Smooth muscle cell (in vitro differentiated cells): ENCODE results near the gene LTBP4. TPM values are rescaled to one million over a fixed set of nuclear protein-coding genes. Genes with fewer than 3 reads are reported as not detected.

Source experiments
- DNase-seq: peaks from one replicate; lab custom pipeline; 2025; ENCODE audit not compliant: unreplicated experiment; lab: John Stamatoyannopoulos, UW
- H2AFZ ChIP-seq: fragments of 200-600 bp; sonication (generic); 2 replicates; pipeline ENCODE4 v1.6.0; 2016; ENCODE audit warnings: antibody characterized with exemption, low read depth, mild to moderate bottlenecking
- H3F3A ChIP-seq: fragments of 200-600 bp; sonication (generic); 2 replicates; pipeline ENCODE4 v1.6.0; 2017; ENCODE audit warnings: antibody characterized with exemption, low read depth
- H3K27ac ChIP-seq: fragments of 200-600 bp; sonication (generic); 2 replicates; pipeline ENCODE4 v1.5.1; 2016; ENCODE audit warnings: low read depth, mild to moderate bottlenecking
- H3K27me3 ChIP-seq: fragments of 200-600 bp; sonication (generic); 2 replicates; pipeline ENCODE4 v1.6.1; 2016; ENCODE audit warnings: low read depth, mild to moderate bottlenecking
- H3K36me3 ChIP-seq: fragments of 200-600 bp; sonication (generic); 2 replicates; pipeline ENCODE4 v1.5.1; 2016; ENCODE audit warnings: low read depth
- H3K4me1 ChIP-seq: fragments of 200-600 bp; sonication (generic); 2 replicates; pipeline ENCODE4 v1.5.1; 2016; ENCODE audit warnings: low read depth
- H3K4me2 ChIP-seq: fragments of 200-600 bp; sonication (generic); 2 replicates; pipeline ENCODE4 v1.6.0; 2016; ENCODE audit warnings: mild to moderate bottlenecking
- H3K4me3 ChIP-seq: fragments of 200-600 bp; sonication (generic); 2 replicates; pipeline ENCODE4 v1.5.1; 2016; ENCODE audit warnings: mild to moderate bottlenecking
- H3K79me2 ChIP-seq: fragments of 200-600 bp; sonication (generic); 2 replicates; pipeline ENCODE4 v1.6.0; 2016; ENCODE audit warnings: low read depth, mild to moderate bottlenecking
- H3K9ac ChIP-seq: fragments of 200-600 bp; sonication (generic); 2 replicates; pipeline ENCODE4 v1.6.0; 2016; ENCODE audit warnings: low read depth
- H3K9me3 ChIP-seq: fragments of 200-600 bp; sonication (generic); replicated peaks from 2 replicates; pipeline ENCODE4 v1.5.1; 2016; ENCODE audit warnings: low read depth
- H4K20me1 ChIP-seq: fragments of 200-600 bp; sonication (generic); 2 replicates; pipeline ENCODE4 v1.6.0; 2016; ENCODE audit warnings: low read depth
- CTCF ChIP-seq: fragments of 200-600 bp; sonication (generic); IDR thresholded peaks from 2 replicates; pipeline ENCODE4 v1.5.1; 2017; ENCODE audit warnings: borderline replicate concordance, mild to moderate bottlenecking, antibody characterized with exemption; ENCODE audit not compliant: insufficient read depth, poor library complexity, severe bottlenecking
- WGBS: methylation state at CpG from one replicate; pipeline ENCODE4 v1.1.7; 2016; ENCODE audit warnings: low lambda C conversion rate; 5-methylcytosine and 5-hydroxymethylcytosine counted together
- polyA plus RNA-seq: library from polyadenylated mRNA; unstranded; fragments of >200 nt; fragmentation: Nextera tagmentation; extraction: Ambion mirVana; gene quantifications from 2 replicates; pipeline ENCODE4 v1.2.1, GENCODE V29; 2016
- total RNA-seq: library from RNA; depleted of rRNA; stranded (reverse); fragments of >200 nt; gene quantifications from 2 replicates; pipeline ENCODE4 v1.2.3, GENCODE V29; 2014

LTBP4 gene
- total and polyA plus RNA-seq, 2 experiments from 2014 or later, result 38.5 to 188 TPM

DNA sequence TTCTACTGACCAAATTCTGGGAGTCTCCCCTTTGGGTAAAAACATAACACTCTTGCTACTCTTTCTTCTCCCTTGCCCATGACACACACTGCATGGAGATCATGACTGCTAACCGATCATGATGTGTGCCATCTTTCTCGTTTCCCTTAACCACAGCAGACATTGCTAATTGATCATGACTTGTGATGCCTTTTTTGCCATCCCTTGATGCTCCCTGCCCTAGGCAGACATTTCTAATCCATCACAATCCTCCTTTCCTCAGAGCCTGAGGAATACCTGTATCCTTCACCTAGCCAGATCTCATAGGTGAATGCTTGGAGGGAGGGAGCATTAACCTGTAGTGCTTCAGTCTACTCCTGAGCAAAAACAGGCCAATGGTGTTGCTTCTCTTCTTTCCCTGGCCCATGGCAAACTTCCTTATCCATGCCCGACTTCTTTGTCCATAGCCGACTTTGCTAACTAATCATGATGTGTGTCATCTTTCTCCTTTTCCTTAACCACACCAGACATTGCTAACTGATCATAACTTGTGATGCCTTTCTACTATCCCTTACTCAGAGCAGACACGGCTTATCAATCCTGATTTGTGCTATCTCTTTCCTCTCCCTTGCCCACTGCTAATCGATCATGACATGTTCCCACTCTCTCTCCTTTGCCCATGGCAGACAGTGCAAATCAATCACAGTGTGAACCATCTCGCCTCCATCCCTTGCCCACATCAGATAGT lies 71.6 kb downstream of the LTBP4 start:
- no peaks in the 10 kb centered on the region for H3K79me2 ChIP-seq
- 97% methylated on average over 7 of the region's 7 CpGs for WGBS
- DNase-seq, result no peak
- no peak overlapping the region for H3K4me2 ChIP-seq
- no peak overlapping the region for H3K27ac ChIP-seq
- no peak overlapping the region for H3K4me3 ChIP-seq
- H3K9me3 ChIP-seq, result no peaks in the 10 kb centered on the region
- no peaks in the 10 kb centered on the region for H3F3A ChIP-seq
- no peak overlapping the region for H3K9ac ChIP-seq
- no peaks in the 10 kb centered on the region for H3K27me3 ChIP-seq
- no peak overlapping the region for H2AFZ ChIP-seq
- no peaks in the 10 kb centered on the region for H3K4me1 ChIP-seq
- H4K20me1 ChIP-seq, result peaks cover 6% of the 10 kb centered on the region
- no peak for TF ChIP-seq CTCF
- H3K36me3 ChIP-seq, result peaks cover 45% of the 10 kb centered on the region

- no peak overlapping the region for H3K4me2 ChIP-seq
- peaks cover 52% of the 10 kb centered on the region for H3K36me3 ChIP-seq
- no peaks in the 10 kb centered on the region for H3F3A ChIP-seq
- no peaks in the 10 kb centered on the region for H3K79me2 ChIP-seq
- H3K9me3 ChIP-seq, result no peaks in the 10 kb centered on the region
- no peak overlapping the region for H3K9ac ChIP-seq
- TF ChIP-seq CTCF, result no peak
- DNase-seq, result no peak
- H3K4me1 ChIP-seq, result no peaks in the 10 kb centered on the region
- H3K27me3 ChIP-seq, result no peaks in the 10 kb centered on the region
- no peak overlapping the region for H3K27ac ChIP-seq
- peaks cover 6% of the 10 kb centered on the region for H4K20me1 ChIP-seq
- no peak overlapping the region for H3K4me3 ChIP-seq
- no peak overlapping the region for H2AFZ ChIP-seq
- WGBS, result 97% methylated on average over 11 of the region's 11 CpGs
Observed at GRCh38 chr19:40673397-40673796, 72.2 kb downstream of the LTBP4 start.

GRCh38 chr19:40674291-40674690 lies 73.1 kb downstream of the LTBP4 start:
- 83% methylated on average over 3 of the region's 3 CpGs for WGBS
- no peaks in the 10 kb centered on the region for H3K27me3 ChIP-seq
- no peak for DNase-seq
- no peak overlapping the region for H3K4me3 ChIP-seq
- H3K4me2 ChIP-seq, result no peak overlapping the region
- H3K27ac ChIP-seq, result no peak overlapping the region
- no peak overlapping the region for H2AFZ ChIP-seq
- no peaks in the 10 kb centered on the region for H3K79me2 ChIP-seq
- no peaks in the 10 kb centered on the region for H3F3A ChIP-seq
- no peaks in the 10 kb centered on the region for H3K4me1 ChIP-seq
- no peak for TF ChIP-seq CTCF
- no peaks in the 10 kb centered on the region for H3K9me3 ChIP-seq
- H3K9ac ChIP-seq, result no peak overlapping the region
- H3K36me3 ChIP-seq, result peaks cover 51% of the 10 kb centered on the region
- peaks cover 6% of the 10 kb centered on the region for H4K20me1 ChIP-seq

DNA sequence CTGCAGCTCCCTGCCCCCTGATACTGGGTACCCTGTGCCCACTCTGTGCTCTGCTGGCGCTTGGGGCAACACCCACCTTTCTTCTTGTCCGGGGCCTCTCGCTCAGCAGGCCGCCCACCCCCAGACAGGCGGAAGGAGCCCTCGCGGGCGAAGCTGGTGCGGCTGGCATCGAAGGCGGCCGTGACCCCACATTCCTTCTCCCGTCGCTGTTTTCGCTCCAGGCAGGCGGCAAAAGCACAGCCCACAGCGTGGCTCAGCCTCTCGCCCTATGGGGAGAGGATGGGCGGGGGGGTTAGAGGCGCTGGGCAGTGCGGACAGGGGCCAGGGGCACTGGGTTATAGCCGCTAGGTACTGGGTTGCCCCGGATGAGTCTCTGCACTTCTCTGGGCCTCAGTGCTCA lies 76.0 kb downstream of the LTBP4 start:
- no peaks in the 10 kb centered on the region for H3K4me1 ChIP-seq
- no peak for TF ChIP-seq CTCF
- H3K4me3 ChIP-seq, result no peak overlapping the region
- peaks cover 32% of the 10 kb centered on the region for H3K36me3 ChIP-seq
- peaks cover 6% of the 10 kb centered on the region for H4K20me1 ChIP-seq
- H3F3A ChIP-seq, result no peaks in the 10 kb centered on the region
- no peak overlapping the region for H3K27ac ChIP-seq
- H3K9ac ChIP-seq, result no peak overlapping the region
- WGBS, result 96% methylated on average over 23 of the region's 23 CpGs
- H2AFZ ChIP-seq, result no peak overlapping the region
- H3K27me3 ChIP-seq, result no peaks in the 10 kb centered on the region
- H3K79me2 ChIP-seq, result no peaks in the 10 kb centered on the region
- no peak for DNase-seq
- H3K9me3 ChIP-seq, result no peaks in the 10 kb centered on the region
- H3K4me2 ChIP-seq, result no peak overlapping the region
